SKM-1 treated with dmso at 0.1 percent for 144 hours (cell line): ENCODE data around the gene SLCO2B1.

Experiments
- DNase-seq: peaks from one replicate; lab custom pipeline; 2025; ENCODE audit not compliant: unreplicated experiment; lab: John Stamatoyannopoulos, UW

Gene SLCO2B1

GRCh38 chr11:75193271-75193670, 42.4 kb downstream of the SLCO2B1 start:
- DNase-seq: no peak

GRCh38 chr11:75193711-75194110, 42.8 kb downstream of the SLCO2B1 start:
- no peak for DNase-seq

- DNase-seq: no peak
These were observed 43.2 kb downstream of the SLCO2B1 start for GRCh38 chr11:75194147-75194546.

GRCh38 chr11:75195167-75195962, 44.5 kb downstream of the SLCO2B1 start:
- DNase-seq: no peak

GRCh38 chr11:75196426-75196825, 45.5 kb downstream of the SLCO2B1 start:
- no peak for DNase-seq

GRCh38 chr11:75197512-75198277, 46.8 kb downstream of the SLCO2B1 start:
- no peak for DNase-seq

- no peak for DNase-seq
These were observed 47.5 kb downstream of the SLCO2B1 start for GRCh38 chr11:75198278-75198973.

GRCh38 chr11:75199412-75199955, 48.6 kb downstream of the SLCO2B1 start:
- DNase-seq: no peak

- DNase-seq: no peak
These were observed 49.1 kb downstream of the SLCO2B1 start for GRCh38 chr11:75200051-75200450.

- DNase-seq: no peak
These were observed 49.6 kb downstream of the SLCO2B1 start for GRCh38 chr11:75200531-75200930.

- DNase-seq: no peak
These were observed 50.9 kb downstream of the SLCO2B1 start for GRCh38 chr11:75201771-75202170.

- no peak for DNase-seq
These were observed 51.3 kb downstream of the SLCO2B1 start for GRCh38 chr11:75202195-75202594.

GRCh38 chr11:75203138-75203537, 52.2 kb downstream of the SLCO2B1 start:
- DNase-seq: no peak

- no peak for DNase-seq
These were observed 52.7 kb downstream of the SLCO2B1 start for GRCh38 chr11:75203641-75204011.

GRCh38 chr11:75204012-75204674, 53.2 kb downstream of the SLCO2B1 start:
- DNase-seq: no peak

GRCh38 chr11:75204685-75205563, 54.0 kb downstream of the SLCO2B1 start:
- DNase-seq: peak; percentile 64

GRCh38 chr11:75205564-75206020, 54.7 kb downstream of the SLCO2B1 start:
- DNase-seq: no peak

- DNase-seq: no peak
These were observed 57.5 kb downstream of the SLCO2B1 start for GRCh38 chr11:75208446-75208845.

- DNase-seq: no peak
These were observed 61.5 kb downstream of the SLCO2B1 start for GRCh38 chr11:75212411-75212810.

- DNase-seq: peak; percentile 18
These were observed 63.5 kb downstream of the SLCO2B1 start for GRCh38 chr11:75214411-75214821.
